HFF-Myc (cell line): ENCODE data around the gene PMIS2.

ENCODE experiments used
- DNase-seq: peaks from one replicate; pipeline ENCODE4 v3.0.0-alpha.2; 2011; ENCODE audit warnings: low read depth; ENCODE audit errors: extremely low read depth
- H3K4me3 ChIP-seq: replicated peaks from 2 replicates; pipeline ENCODE4 v1.5.1; 2011; ENCODE audit warnings: low read depth, mild to moderate bottlenecking, control low read depth, low read length
- TF ChIP-seq, protein P1 (sequence below): IDR thresholded peaks from 2 replicates; pipeline ENCODE4 v1.5.1; 2012; ENCODE audit warnings: mild to moderate bottlenecking, low read depth, low read length, control low read depth; ENCODE audit errors: missing control alignments

The PMIS2 gene

GRCh38 chr19:35551091-35551810 lies 34.7 kb upstream of the PMIS2 start:
- DNase-seq = no peak
- H3K4me3 ChIP-seq = no peak overlapping the region
- TF ChIP-seq, protein P1, sequence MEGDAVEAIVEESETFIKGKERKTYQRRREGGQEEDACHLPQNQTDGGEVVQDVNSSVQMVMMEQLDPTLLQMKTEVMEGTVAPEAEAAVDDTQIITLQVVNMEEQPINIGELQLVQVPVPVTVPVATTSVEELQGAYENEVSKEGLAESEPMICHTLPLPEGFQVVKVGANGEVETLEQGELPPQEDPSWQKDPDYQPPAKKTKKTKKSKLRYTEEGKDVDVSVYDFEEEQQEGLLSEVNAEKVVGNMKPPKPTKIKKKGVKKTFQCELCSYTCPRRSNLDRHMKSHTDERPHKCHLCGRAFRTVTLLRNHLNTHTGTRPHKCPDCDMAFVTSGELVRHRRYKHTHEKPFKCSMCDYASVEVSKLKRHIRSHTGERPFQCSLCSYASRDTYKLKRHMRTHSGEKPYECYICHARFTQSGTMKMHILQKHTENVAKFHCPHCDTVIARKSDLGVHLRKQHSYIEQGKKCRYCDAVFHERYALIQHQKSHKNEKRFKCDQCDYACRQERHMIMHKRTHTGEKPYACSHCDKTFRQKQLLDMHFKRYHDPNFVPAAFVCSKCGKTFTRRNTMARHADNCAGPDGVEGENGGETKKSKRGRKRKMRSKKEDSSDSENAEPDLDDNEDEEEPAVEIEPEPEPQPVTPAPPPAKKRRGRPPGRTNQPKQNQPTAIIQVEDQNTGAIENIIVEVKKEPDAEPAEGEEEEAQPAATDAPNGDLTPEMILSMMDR = no peak

- DNase-seq = no peak
- TF ChIP-seq, protein P1 = no peak
Observed at GRCh38 chr19:35552534-35553384, 33.2 kb upstream of the PMIS2 start.

GRCh38 chr19:35553385-35554000 lies 32.5 kb upstream of the PMIS2 start:
- no peak overlapping the region for H3K4me3 ChIP-seq
- no peak for DNase-seq
- TF ChIP-seq, protein P1 = no peak

More at GRCh38 chr19:35552534-35553384, 33.2 kb upstream of the PMIS2 start:
- H3K4me3 ChIP-seq = no peak overlapping the region

DNA sequence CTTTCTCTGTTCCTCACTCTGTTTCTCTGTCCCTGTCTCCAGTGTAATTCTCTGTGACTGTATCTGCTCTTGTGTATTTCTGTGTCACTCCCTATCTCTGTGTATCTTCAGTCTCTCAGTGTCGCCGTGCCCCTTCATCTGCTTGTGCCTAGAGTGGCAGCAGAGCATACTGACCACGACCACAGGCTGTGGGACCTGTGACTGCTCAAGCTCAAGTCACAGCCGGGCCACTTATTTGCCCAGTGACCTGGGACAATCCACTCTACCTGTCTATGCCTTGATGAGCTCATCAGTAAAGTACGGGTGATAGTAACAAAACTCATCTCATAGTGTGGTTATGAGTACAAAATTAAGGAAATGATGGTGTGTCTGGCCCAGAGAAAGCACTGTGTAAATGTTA lies 31.9 kb upstream of the PMIS2 start:
- H3K4me3 ChIP-seq = no peak overlapping the region
- DNase-seq = no peak
- TF ChIP-seq, protein P1 = no peak

DNA sequence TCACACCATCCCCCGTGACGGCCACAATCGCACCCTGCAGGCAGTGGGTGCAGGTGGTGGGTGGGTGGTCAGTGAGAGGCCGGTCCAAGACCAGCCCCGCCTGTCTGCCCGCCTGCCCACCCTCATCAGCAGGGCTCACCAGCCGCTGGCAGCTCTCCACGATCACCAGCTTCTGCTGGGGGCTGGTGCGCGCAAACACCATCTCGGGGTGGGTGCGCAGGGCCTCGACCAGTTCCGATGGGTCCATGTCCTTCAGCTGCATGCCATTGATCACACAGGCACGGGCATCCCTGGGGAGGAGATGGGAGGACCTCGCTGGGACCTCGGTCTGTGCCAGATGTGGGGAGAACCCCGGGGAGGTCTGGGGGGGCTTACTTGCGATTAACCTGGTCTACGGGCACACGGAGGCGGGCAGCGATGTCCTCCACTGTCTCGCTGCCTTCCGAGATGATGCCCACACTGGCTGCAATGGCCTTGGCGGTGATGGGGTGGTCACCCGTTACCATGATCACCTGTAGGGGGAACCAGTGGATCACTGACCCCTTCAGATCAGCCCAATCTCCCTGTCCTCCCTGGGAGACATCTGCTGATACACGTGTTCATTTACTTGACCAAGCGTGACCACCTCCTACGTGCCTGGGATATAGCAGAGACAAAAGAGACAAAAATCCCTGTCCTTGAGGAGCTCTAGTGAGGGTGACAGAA lies 30.5 kb upstream of the PMIS2 start:
- TF ChIP-seq, protein P1 = peak; percentile 28
- no peak overlapping the region for H3K4me3 ChIP-seq
- DNase-seq = peak; percentile 30

GRCh38 chr19:35556025-35556590 lies 29.9 kb upstream of the PMIS2 start:
- TF ChIP-seq, protein P1 = no peak
- no peak for DNase-seq
- no peak overlapping the region for H3K4me3 ChIP-seq
